ENCODE measurements around the gene SEMA3F. TPM values are rescaled to one million over a fixed set of nuclear protein-coding genes. Genes with fewer than 3 reads are reported as not detected.

SEMA3F gene
- total and polyA plus RNA-seq, 2 donors (not counting 3 experiments of a cell fraction or from before 2014, with no cell fraction given), result 65.8 to 99.1 TPM

GRCh38 chr3:50162034-50162883 is 7.1 kb downstream of the SEMA3F start:
- H3K4me3 ChIP-seq (replicated peaks in 1 of 3; ENCODE audit: insufficient read depth in 1 of 3, low read depth in 1 of 3, low read length in 3 of 3), result no peak overlapping the region
- BruUV-seq (replicated peaks), result no TSS peak
- H3K36me3 ChIP-seq (ENCODE audit: control insufficient read depth in 2 of 2, extremely low read depth in 1 of 2, insufficient read depth in 2 of 2, low read length in 2 of 2), result peaks cover 0 to 9% of the 10 kb centered on the region in 2 experiments
- peaks cover 99% of the 10 kb centered on the region for H3K4me1 ChIP-seq (ENCODE audit: control insufficient read depth, extremely low read depth, insufficient read depth, low read length)
- no peaks in the 10 kb centered on the region for H4K20me1 ChIP-seq (replicated peaks; ENCODE audit: control insufficient read depth, extremely low read depth, insufficient read depth, low read length)
- H3K79me2 ChIP-seq (ENCODE audit: control insufficient read depth, insufficient read depth, low read length), result peaks cover 56% of the 10 kb centered on the region
- no peaks in the 10 kb centered on the region for H3K27me3 ChIP-seq (ENCODE audit: control insufficient read depth in 2 of 2, insufficient read depth in 2 of 2, low read length in 2 of 2)
- no peaks in the 10 kb centered on the region for H3K9me3 ChIP-seq (replicated peaks; ENCODE audit: control insufficient read depth, insufficient read depth, low read length)
- dilution Hi-C loops (cut with MboI; ENCODE audit: extremely low pct_ligation_motif_present, low sequenced_read_pairs) (no loop called here), intact Hi-C loops (cut with micrococcal nuclease) (no loop called here)
- peak overlapping the region; percentile 18 for H3K9ac ChIP-seq (replicated peaks; ENCODE audit: extremely low read depth, insufficient read depth, low read length)
- no peak overlapping the region for H2AFZ ChIP-seq (ENCODE audit: low read depth, low read length)
- H3K4me2 ChIP-seq (ENCODE audit: insufficient read depth, low read length), result no peak overlapping the region
- no peaks in the 10 kb centered on the region for H3K9me1 ChIP-seq (replicated peaks; ENCODE audit: control insufficient read depth, extremely low read depth, insufficient read depth, low read length)
- no peak for FAIRE-seq
- DNase-seq (ENCODE audit: low read depth, low spot score), result no peak
- H3K27ac ChIP-seq (ENCODE audit: insufficient read depth, low read depth, low read length), result peak overlapping the region; percentile 7
- ChIA-PET CTCF (no interaction called here), POLR2A (interaction anchor here (0.6 kb wide), 1 partner anchor 12 kb away, joined by 3 read pairs; no protein-coding TSS in a partner anchor)
- TF ChIP-seq FOS (IDR thresholded peaks at IDR 0.05; ENCODE audit: borderline replicate concordance, insufficient read depth, low read length) (no peak), MYC (IDR thresholded peaks at IDR 0.05; ENCODE audit: low read depth, low read length) (no peak), POLR2A (IDR thresholded peaks at IDR 0.05; ENCODE audit: low read depth, low read length) (no peak), POLR2AphosphoS5 (IDR thresholded peaks at IDR 0.05; ENCODE audit: insufficient read depth, low read depth, low read length) (no peak), JUN (IDR thresholded peaks at IDR 0.05; ENCODE audit: borderline replicate concordance, insufficient read depth, insufficient read length, low read depth) (no peak), EZH2 (IDR thresholded peaks at IDR 0.05; ENCODE audit: borderline replicate concordance, low read depth, low read length, severe bottlenecking) (no peak), MAX (IDR thresholded peaks at IDR 0.05; ENCODE audit: insufficient read depth, insufficient read length) (no peak), GATA2 (IDR thresholded peaks at IDR 0.05; ENCODE audit: insufficient read depth, insufficient read length, low read depth, low read length) (no peak)
- TF ChIP-seq, protein P1, sequence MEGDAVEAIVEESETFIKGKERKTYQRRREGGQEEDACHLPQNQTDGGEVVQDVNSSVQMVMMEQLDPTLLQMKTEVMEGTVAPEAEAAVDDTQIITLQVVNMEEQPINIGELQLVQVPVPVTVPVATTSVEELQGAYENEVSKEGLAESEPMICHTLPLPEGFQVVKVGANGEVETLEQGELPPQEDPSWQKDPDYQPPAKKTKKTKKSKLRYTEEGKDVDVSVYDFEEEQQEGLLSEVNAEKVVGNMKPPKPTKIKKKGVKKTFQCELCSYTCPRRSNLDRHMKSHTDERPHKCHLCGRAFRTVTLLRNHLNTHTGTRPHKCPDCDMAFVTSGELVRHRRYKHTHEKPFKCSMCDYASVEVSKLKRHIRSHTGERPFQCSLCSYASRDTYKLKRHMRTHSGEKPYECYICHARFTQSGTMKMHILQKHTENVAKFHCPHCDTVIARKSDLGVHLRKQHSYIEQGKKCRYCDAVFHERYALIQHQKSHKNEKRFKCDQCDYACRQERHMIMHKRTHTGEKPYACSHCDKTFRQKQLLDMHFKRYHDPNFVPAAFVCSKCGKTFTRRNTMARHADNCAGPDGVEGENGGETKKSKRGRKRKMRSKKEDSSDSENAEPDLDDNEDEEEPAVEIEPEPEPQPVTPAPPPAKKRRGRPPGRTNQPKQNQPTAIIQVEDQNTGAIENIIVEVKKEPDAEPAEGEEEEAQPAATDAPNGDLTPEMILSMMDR (IDR thresholded peaks at IDR 0.05; ENCODE audit: extremely low read depth in 1 of 2, insufficient read depth in 1 of 2, low read depth in 1 of 2, low read length in 2 of 2), result no peak

Measured in endothelial cell of umbilical vein (primary cell).